Measurements from ENCODE around the gene PPP2R2C.

PPP2R2C gene

GRCh38 chr4:6377626-6378492 is 94.6 kb downstream of the PPP2R2C start:
- DNase-seq, result no peak

GRCh38 chr4:6375620-6376295 is 96.7 kb downstream of the PPP2R2C start:
- no peak for DNase-seq

DNA sequence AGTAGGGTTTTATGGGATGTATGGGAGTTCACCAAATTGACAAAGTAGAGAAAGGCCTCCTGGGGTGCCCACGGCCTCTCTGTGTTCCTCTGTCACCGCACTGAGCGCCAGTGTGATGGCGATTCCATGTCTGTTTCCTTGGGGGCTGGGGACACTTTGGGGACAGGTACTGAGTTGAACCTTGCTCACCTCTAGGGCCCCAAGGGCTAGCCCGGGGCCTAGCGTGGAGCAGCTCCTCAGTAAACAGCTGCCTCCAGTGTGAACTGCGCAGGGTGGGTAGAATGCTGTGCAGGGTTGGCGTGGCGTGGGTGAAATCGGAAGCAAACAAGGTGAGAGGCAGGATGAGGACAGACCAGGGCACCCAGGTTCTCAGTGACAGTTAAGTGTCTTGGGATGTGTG is 97.8 kb downstream of the PPP2R2C start:
- no peak for DNase-seq

- DNase-seq, result no peak
Observed at GRCh38 chr4:6373541-6374410, 98.6 kb downstream of the PPP2R2C start.

DNA sequence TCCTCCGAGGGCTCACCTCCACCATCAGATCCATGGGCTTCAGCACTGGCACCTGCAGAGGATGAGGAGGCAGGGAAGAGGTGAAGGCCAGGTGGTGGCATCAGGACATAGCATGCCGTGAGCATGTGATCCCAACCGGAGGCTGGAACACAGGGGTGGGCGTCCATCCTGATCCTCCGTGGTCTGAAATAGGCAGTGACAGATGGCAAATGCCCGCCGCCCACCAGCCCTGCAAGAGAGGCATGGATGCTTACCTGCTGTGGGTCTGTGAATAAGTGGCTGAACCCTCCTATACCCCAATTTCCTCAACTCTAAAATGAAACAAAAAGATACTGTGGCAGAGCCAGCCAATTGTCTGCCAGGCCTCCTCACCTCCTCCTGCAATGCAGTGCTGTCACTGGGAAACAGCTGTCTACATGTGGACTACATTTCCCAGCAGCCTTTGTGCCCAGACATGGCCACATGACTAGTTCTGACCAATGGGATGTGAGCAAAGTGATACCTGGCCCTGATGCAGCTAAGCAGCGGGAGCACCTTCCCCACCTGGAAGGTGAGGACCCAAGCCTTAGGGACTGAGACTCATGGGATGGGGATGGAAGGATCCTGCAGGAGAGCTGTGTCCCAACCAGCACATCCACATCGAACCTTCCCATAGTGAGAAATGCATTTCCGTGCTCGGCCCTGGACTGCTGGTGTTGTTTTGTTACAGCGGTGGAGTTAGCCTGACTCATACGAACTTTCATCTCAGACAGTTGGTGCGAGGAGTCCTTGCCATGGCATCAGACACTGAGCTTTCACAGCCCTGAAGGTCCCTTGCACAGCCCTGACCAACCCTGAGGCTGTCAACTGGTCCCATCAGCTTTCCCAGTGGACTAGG is 99.5 kb downstream of the PPP2R2C start:
- no peak for DNase-seq

DNA sequence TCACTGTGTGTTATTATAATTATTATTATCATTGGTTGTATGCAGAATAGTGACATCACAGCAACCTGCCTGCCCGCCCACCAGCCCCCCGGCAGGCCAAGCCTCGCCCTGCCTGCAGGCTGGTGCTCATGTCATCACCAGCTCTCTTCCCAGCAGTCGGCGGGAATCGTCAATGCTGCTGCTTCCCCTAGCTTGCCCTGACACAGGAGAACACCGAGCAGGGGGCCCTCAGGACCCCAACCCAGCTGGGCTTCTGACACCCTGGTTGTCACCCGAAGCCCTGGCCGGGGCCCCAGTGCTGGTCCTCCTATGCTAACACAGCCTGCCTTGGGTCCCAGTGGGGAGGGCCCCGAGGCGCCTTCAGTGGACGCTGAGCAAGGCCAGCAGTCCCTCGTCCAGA is 100.6 kb downstream of the PPP2R2C start:
- DNase-seq, result no peak

DNA sequence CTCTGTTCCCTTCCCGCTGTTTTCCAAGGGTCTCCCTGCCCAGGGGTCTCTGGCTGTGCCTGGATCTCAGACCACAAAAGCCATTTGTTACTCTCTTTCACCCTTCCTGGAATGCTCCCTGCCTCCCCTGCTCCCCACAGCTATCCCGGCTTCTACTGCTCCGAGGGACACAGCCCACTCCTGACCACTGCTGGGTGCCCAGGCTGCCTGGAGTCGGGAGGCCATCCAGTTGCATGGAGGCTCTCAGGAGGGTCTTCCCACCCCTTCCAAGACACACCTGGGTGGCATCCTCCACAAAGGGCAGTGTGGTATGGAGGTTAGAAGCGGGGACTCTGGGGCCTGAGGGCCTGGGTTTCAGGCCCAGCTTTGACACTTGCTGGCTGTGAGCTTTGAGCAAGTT is 101.1 kb downstream of the PPP2R2C start:
- no peak for DNase-seq

- no peak for DNase-seq
Observed at GRCh38 chr4:6369924-6370645, 102.3 kb downstream of the PPP2R2C start.

DNA sequence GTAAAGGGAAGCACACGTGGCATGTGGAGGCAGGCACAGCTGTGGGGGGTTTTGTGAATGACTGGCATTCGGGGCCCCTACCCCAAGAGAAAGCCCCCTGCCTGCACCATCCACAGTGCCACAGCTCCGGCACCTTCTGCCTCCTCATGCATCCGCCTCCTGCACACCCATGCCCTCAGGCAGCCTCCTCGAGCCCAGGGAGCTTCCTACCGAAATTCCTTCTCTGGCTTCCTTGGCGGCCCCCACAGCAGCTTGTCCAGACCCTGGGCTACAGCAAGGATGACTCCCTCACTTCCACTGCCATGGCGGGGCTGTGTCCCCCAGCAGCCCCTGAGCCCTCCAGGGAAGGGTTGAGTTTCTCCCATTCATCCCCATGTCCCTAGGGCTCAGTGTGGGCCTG is 102.9 kb downstream of the PPP2R2C start:
- DNase-seq, result no peak

DNA sequence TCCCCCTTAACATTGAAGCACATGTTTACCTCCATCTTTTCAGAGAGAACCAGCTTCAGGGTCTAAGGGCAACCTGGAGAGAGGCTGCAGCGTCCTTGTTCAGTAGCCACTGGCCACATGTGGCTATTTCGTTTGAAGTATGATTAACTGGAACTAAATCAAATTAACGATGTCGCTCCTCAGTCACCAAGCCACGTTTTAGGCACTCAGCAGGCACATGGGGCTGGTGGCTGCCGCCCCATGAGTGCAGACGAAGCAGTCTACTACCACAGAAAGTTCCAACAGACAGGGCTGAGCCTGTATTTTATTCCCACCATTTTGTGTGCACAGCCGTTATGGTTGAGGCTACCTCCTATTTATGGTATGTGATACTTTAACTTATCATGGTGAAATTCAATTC is 103.4 kb downstream of the PPP2R2C start:
- DNase-seq, result no peak

- no peak for DNase-seq
Observed at GRCh38 chr4:6368601-6369000, 103.8 kb downstream of the PPP2R2C start.

- no peak for DNase-seq
Observed at GRCh38 chr4:6368096-6368495, 104.3 kb downstream of the PPP2R2C start.

DNA sequence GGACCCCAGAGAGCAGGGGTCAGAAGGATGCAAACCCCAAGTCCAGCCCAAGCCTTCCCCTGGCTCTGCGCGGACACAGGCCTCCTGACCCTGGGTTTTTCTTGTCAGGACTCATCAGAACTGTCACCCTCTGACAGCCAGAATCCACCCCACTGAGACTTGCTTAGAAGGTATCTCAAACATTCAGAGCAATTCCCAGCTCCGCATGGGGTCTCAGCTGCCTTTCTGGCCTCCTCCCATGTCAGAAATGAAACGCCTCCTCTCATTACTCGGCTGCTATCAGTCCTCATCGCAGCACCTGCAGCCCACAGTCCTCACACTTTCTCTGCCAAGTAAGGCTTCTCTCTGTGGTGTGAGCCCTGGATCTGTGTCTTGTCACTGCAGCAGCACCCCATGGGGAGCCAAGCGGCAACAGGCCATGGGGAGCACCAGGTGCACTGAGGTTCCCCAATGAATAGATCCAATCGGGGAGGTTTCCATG is 105.0 kb downstream of the PPP2R2C start:
- no peak for DNase-seq

GRCh38 chr4:6366581-6366980 is 105.8 kb downstream of the PPP2R2C start:
- DNase-seq, result no peak

- no peak for DNase-seq
Observed at GRCh38 chr4:6365545-6366086, 106.8 kb downstream of the PPP2R2C start.

- DNase-seq, result no peak
Observed at GRCh38 chr4:6364581-6364980, 107.8 kb downstream of the PPP2R2C start.

DNA sequence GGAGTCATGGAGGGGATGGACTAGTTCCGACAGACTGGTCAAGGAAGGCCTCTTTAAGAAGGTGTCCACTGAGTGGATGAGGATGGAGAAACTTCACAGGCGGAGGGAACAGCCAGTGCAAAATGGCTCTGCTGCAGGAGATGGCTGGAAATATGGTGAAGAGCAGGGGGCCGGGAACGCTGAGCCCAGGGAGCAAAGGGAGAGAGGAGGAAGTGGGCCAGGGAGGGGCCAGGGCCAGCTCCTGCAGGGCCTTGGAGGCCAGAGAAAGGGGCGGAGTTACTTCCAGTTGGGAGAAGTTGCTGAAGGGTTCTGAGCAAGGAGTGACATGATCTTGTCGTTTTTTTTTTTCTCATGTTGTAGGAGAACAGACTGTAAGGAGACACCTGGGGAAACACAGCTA is 108.3 kb downstream of the PPP2R2C start:
- DNase-seq, result no peak

DNA sequence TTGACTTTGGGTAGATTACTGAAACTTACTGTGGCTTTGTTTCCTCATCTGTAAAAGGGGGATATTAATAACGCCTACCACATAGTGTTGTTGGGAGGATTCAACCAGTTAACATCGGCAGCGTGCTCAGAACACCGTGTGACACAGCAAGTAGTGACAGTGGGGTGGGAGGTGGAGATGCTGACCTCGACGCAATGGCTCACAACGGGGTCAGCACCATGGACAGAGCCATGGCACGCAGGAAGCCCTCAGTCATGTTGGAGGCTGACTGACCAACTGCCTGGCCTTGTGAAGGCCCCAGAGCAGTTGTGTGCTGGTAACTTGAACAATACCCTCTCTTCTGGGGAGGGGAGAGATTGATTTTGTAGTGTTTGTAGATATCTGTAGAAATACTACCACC is 109.5 kb downstream of the PPP2R2C start:
- DNase-seq, result no peak

DNA sequence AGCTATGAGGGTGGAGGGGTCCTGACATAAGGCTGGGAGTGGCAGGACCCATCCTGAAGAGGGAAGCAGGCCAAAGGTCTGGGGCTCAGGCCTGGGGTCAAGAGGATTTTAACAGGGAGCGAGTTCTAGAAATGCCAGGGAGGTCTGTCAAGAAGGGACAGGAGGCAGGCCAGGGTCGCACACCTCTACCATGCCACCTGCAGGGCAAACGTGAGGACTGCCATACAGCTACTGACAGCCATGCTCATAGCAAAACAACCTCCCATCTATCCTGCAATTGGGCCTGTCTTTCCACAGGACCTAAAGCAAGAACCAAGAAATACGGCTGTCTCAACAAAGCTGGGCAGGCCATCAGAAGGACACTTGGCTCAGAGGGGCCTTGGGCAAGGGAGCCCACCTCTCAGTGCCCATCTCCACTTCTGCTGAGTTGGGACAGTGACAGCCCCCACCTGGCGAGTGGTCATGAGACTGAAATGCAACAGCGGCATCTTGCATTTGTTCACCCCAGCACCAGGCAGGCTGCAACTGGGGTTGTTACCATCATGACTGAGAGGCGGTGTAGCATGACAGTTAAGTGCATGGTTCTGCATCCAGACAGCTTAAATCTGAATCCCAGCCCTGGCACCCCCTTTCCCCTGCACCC is 110.0 kb downstream of the PPP2R2C start:
- no peak for DNase-seq

GRCh38 chr4:6361076-6361784 is 111.2 kb downstream of the PPP2R2C start:
- no peak for DNase-seq
